ENCODE measurements around the gene RCVRN.

GRCh38 chr17:9917131-9917530 is 12.1 kb upstream of the RCVRN start:
- no peak for TF ChIP-seq CTCF (IDR thresholded peaks at IDR 0.05)
- no peak for TF ChIP-seq EP300 (IDR thresholded peaks at IDR 0.05)

All from upper lobe of left lung (tissue), 4 donors.